ENCODE measurements around the gene SMTN.
"Not testable (repeated sequence)": the region's sequence is repeated elsewhere in the genome, so short reads cannot be mapped to it uniquely, and the experiment has no call there.

Gene SMTN

GRCh38 chr22:31080848-31081649 lies at the start of gene SMTN:
Gene SMTN (plus strand): TSS chr22:31081318. CDS start chr22:31083259, 1,941 bp downstream.
- peak; percentile 85 for DNase-seq (ENCODE audit: low read depth)

GRCh38 chr22:31036671-31037550 lies 44.2 kb upstream of the SMTN start:
- DNase-seq (ENCODE audit: low read depth): no peak

GRCh38 chr22:31038686-31039085 lies 42.4 kb upstream of the SMTN start:
- DNase-seq (ENCODE audit: low read depth): no peak

- no peak for DNase-seq (ENCODE audit: low read depth)
Measured at GRCh38 chr22:31039393-31039792, 41.7 kb upstream of the SMTN start.

- no peak for DNase-seq (ENCODE audit: low read depth)
Measured at GRCh38 chr22:31040542-31041398, 40.3 kb upstream of the SMTN start.

- no peak for DNase-seq (ENCODE audit: low read depth)
Measured at GRCh38 chr22:31044262-31044861, 36.8 kb upstream of the SMTN start.

- DNase-seq (ENCODE audit: low read depth): no peak
Measured at GRCh38 chr22:31045900-31046538, 35.1 kb upstream of the SMTN start.

GRCh38 chr22:31046539-31047226 lies 34.4 kb upstream of the SMTN start:
- no peak for DNase-seq (ENCODE audit: low read depth)

- no peak for DNase-seq (ENCODE audit: low read depth)
Measured at GRCh38 chr22:31048570-31048969, 32.5 kb upstream of the SMTN start.

- no peak for DNase-seq (ENCODE audit: low read depth)
Measured at GRCh38 chr22:31049815-31050420, 31.2 kb upstream of the SMTN start.

GRCh38 chr22:31055117-31055634 lies 25.9 kb upstream of the SMTN start:
- no peak for DNase-seq (ENCODE audit: low read depth)

- no peak for DNase-seq (ENCODE audit: low read depth)
Measured at GRCh38 chr22:31055635-31056159, 25.4 kb upstream of the SMTN start.

GRCh38 chr22:31056986-31057599 lies 24.0 kb upstream of the SMTN start:
- no peak for DNase-seq (ENCODE audit: low read depth)

GRCh38 chr22:31059663-31060062 lies 21.5 kb upstream of the SMTN start:
- DNase-seq (ENCODE audit: low read depth): not testable (repeated sequence)

GRCh38 chr22:31062566-31063230 lies 18.4 kb upstream of the SMTN start:
- DNase-seq (ENCODE audit: low read depth): no peak

GRCh38 chr22:31064369-31064768 lies 16.7 kb upstream of the SMTN start:
- DNase-seq (ENCODE audit: low read depth): no peak

GRCh38 chr22:31068970-31069369 lies 12.1 kb upstream of the SMTN start:
- DNase-seq (ENCODE audit: low read depth): no peak

GRCh38 chr22:31069691-31070314 lies 11.3 kb upstream of the SMTN start:
- not testable (repeated sequence) for DNase-seq (ENCODE audit: low read depth)

Data from stimulated activated CD8-positive, alpha-beta memory T cell treated with anti-CD3 and anti-CD28 coated beads, Interleukin-15, amount 100 ng/mL, for 1 hour (primary cell).